ENCODE results near the gene ATP5F1D. TPM values are rescaled to one million over a fixed set of nuclear protein-coding genes. Genes with fewer than 3 reads are reported as not detected.

ATP5F1D gene
- total and polyA plus RNA-seq, 2 experiments from 2014 or later = 139 to 396 TPM

DNA sequence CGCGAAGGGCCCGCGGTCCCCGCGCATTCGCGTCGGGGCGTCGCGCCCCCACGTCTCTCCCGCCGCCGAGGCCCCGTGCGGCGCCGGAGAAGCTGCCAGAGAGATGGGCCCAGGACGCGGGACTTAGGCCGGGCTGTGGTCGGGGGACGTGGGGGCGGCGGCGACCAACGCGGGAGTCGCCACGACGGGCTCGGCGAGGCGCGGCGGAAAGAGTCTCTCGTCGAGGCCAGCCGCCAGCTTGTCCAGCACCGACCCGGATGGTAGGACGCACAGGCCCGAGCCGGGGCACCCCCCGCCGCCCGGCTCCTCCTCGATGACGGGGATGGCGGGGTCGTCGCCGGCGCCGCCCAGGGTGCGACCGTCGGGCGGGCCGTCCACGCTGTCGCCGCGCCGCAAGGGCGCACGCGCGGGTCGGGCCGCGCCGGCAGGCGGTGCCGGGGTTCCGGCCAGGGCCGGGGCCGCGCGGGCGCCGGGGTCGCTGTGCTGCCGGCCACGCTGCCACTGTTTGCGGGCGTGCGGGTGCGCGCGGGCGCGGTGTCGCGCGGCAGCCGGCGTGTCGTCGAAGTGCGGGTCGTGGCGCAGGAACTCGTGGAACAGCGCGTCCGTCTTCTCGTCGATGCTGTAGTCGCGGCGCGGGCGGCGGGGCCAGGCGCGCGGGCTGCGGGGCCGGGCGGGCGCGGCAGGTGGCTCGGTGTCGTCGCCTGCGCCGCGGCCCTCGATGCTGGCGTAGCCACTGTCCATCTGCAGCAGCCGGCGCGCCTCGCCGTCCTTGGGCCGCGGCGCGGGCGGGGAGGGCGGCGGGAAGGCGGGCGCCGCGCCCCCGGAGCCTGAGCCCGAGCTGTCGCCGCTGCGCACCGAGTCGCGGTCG is 12.3 kb upstream of the ATP5F1D start:
- DNase-seq (ENCODE audit: low spot score) (no peak), ATAC-seq (no peak)
- no peaks in the 10 kb centered on the region for H3K79me2 ChIP-seq (replicated peaks; ENCODE audit: insufficient read depth)
- no peaks in the 10 kb centered on the region for H3K36me3 ChIP-seq (ENCODE audit: insufficient read depth)
- no peak overlapping the region for H3K4me2 ChIP-seq
- peaks cover 8% of the 10 kb centered on the region for H3K36me3 Mint-ChIP-seq (ENCODE audit: low read depth)
- H3K27me3 Mint-ChIP-seq (ENCODE audit: insufficient read depth, low read depth, poor library complexity) = peaks cover 5% of the 10 kb centered on the region
- H3K27ac Mint-ChIP-seq = no peak overlapping the region
- H3K27me3 ChIP-seq (ENCODE audit: insufficient read depth) = no peaks in the 10 kb centered on the region
- H3F3A ChIP-seq (replicated peaks; ENCODE audit: low read depth) = 0 out of 2 replicates have a peak, but pooled peaks cover 21% of the 10 kb centered on the region
- H2AFZ ChIP-seq = no peak overlapping the region
- no peaks in the 10 kb centered on the region for H3K4me1 ChIP-seq (ENCODE audit: insufficient read depth)
- H3K4me3 ChIP-seq = no peak overlapping the region
- H3K27ac ChIP-seq (ENCODE audit: low read depth) = no peak overlapping the region
- no peak overlapping the region for H3K4me3 Mint-ChIP-seq
- H3K4me1 Mint-ChIP-seq = no peaks in the 10 kb centered on the region
- no peaks in the 10 kb centered on the region for H3K9me2 ChIP-seq (ENCODE audit: insufficient read depth)
- H4K20me1 ChIP-seq (replicated peaks; ENCODE audit: insufficient read depth) = peaks cover 4% of the 10 kb centered on the region
- TF ChIP-seq, protein P1, sequence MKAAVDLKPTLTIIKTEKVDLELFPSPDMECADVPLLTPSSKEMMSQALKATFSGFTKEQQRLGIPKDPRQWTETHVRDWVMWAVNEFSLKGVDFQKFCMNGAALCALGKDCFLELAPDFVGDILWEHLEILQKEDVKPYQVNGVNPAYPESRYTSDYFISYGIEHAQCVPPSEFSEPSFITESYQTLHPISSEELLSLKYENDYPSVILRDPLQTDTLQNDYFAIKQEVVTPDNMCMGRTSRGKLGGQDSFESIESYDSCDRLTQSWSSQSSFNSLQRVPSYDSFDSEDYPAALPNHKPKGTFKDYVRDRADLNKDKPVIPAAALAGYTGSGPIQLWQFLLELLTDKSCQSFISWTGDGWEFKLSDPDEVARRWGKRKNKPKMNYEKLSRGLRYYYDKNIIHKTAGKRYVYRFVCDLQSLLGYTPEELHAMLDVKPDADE (IDR thresholded peaks at IDR 0.05) = no peak
- TF ChIP-seq EZH2phosphoT487 (IDR thresholded peaks at IDR 0.05; ENCODE audit: unreplicated experiment) = no peak
- no peak for TF ChIP-seq POLR2AphosphoS5 (IDR thresholded peaks at IDR 0.05; ENCODE audit: low read depth)
- no peak for TF ChIP-seq ZNF331 (CRISPR knock-in tag; IDR thresholded peaks at IDR 0.05; ENCODE audit: low read depth)
- TF ChIP-seq, protein P2, sequence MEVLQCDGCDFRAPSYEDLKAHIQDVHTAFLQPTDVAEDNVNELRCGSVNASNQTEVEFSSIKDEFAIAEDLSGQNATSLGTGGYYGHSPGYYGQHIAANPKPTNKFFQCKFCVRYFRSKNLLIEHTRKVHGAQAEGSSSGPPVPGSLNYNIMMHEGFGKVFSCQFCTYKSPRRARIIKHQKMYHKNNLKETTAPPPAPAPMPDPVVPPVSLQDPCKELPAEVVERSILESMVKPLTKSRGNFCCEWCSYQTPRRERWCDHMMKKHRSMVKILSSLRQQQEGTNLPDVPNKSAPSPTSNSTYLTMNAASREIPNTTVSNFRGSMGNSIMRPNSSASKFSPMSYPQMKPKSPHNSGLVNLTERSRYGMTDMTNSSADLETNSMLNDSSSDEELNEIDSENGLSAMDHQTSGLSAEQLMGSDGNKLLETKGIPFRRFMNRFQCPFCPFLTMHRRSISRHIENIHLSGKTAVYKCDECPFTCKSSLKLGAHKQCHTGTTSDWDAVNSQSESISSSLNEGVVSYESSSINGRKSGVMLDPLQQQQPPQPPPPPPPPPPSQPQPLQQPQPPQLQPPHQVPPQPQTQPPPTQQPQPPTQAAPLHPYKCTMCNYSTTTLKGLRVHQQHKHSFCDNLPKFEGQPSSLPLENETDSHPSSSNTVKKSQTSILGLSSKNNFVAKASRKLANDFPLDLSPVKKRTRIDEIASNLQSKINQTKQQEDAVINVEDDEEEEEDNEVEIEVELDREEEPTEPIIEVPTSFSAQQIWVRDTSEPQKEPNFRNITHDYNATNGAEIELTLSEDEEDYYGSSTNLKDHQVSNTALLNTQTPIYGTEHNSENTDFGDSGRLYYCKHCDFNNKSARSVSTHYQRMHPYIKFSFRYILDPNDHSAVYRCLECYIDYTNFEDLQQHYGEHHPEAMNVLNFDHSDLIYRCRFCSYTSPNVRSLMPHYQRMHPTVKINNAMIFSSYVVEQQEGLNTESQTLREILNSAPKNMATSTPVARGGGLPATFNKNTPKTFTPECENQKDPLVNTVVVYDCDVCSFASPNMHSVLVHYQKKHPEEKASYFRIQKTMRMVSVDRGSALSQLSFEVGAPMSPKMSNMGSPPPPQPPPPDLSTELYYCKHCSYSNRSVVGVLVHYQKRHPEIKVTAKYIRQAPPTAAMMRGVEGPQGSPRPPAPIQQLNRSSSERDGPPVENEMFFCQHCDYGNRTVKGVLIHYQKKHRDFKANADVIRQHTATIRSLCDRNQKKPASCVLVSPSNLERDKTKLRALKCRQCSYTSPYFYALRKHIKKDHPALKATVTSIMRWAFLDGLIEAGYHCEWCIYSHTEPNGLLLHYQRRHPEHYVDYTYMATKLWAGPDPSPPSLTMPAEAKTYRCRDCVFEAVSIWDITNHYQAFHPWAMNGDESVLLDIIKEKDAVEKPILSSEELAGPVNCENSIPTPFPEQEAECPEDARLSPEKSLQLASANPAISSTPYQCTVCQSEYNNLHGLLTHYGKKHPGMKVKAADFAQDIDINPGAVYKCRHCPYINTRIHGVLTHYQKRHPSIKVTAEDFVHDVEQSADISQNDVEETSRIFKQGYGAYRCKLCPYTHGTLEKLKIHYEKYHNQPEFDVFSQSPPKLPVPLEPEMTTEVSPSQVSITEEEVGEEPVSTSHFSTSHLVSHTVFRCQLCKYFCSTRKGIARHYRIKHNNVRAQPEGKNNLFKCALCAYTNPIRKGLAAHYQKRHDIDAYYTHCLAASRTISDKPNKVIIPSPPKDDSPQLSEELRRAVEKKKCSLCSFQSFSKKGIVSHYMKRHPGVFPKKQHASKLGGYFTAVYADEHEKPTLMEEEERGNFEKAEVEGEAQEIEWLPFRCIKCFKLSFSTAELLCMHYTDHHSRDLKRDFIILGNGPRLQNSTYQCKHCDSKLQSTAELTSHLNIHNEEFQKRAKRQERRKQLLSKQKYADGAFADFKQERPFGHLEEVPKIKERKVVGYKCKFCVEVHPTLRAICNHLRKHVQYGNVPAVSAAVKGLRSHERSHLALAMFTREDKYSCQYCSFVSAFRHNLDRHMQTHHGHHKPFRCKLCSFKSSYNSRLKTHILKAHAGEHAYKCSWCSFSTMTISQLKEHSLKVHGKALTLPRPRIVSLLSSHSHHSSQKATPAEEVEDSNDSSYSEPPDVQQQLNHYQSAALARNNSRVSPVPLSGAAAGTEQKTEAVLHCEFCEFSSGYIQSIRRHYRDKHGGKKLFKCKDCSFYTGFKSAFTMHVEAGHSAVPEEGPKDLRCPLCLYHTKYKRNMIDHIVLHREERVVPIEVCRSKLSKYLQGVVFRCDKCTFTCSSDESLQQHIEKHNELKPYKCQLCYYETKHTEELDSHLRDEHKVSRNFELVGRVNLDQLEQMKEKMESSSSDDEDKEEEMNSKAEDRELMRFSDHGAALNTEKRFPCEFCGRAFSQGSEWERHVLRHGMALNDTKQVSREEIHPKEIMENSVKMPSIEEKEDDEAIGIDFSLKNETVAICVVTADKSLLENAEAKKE (CRISPR knock-in tag; IDR thresholded peaks at IDR 0.05) = no peak
- TF ChIP-seq, protein P3, sequence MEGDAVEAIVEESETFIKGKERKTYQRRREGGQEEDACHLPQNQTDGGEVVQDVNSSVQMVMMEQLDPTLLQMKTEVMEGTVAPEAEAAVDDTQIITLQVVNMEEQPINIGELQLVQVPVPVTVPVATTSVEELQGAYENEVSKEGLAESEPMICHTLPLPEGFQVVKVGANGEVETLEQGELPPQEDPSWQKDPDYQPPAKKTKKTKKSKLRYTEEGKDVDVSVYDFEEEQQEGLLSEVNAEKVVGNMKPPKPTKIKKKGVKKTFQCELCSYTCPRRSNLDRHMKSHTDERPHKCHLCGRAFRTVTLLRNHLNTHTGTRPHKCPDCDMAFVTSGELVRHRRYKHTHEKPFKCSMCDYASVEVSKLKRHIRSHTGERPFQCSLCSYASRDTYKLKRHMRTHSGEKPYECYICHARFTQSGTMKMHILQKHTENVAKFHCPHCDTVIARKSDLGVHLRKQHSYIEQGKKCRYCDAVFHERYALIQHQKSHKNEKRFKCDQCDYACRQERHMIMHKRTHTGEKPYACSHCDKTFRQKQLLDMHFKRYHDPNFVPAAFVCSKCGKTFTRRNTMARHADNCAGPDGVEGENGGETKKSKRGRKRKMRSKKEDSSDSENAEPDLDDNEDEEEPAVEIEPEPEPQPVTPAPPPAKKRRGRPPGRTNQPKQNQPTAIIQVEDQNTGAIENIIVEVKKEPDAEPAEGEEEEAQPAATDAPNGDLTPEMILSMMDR (conservative IDR thresholded peaks at IDR 0.05; ENCODE audit: low read depth in 2 of 2) = no peak
- no peak for TF ChIP-seq EZH2 (IDR thresholded peaks at IDR 0.05; ENCODE audit: low read depth, unreplicated experiment)
- no peak for TF ChIP-seq JUNB (IDR thresholded peaks at IDR 0.05; ENCODE audit: unreplicated experiment)
- no peak for TF ChIP-seq CREB1 (CRISPR knock-in tag; IDR thresholded peaks at IDR 0.05; ENCODE audit: low read depth)
- no peak for TF ChIP-seq ZNF114 (CRISPR knock-in tag; IDR thresholded peaks at IDR 0.05)
- no peak for TF ChIP-seq NANOG (IDR thresholded peaks at IDR 0.05; ENCODE audit: borderline replicate concordance)
- TF ChIP-seq, protein P4, sequence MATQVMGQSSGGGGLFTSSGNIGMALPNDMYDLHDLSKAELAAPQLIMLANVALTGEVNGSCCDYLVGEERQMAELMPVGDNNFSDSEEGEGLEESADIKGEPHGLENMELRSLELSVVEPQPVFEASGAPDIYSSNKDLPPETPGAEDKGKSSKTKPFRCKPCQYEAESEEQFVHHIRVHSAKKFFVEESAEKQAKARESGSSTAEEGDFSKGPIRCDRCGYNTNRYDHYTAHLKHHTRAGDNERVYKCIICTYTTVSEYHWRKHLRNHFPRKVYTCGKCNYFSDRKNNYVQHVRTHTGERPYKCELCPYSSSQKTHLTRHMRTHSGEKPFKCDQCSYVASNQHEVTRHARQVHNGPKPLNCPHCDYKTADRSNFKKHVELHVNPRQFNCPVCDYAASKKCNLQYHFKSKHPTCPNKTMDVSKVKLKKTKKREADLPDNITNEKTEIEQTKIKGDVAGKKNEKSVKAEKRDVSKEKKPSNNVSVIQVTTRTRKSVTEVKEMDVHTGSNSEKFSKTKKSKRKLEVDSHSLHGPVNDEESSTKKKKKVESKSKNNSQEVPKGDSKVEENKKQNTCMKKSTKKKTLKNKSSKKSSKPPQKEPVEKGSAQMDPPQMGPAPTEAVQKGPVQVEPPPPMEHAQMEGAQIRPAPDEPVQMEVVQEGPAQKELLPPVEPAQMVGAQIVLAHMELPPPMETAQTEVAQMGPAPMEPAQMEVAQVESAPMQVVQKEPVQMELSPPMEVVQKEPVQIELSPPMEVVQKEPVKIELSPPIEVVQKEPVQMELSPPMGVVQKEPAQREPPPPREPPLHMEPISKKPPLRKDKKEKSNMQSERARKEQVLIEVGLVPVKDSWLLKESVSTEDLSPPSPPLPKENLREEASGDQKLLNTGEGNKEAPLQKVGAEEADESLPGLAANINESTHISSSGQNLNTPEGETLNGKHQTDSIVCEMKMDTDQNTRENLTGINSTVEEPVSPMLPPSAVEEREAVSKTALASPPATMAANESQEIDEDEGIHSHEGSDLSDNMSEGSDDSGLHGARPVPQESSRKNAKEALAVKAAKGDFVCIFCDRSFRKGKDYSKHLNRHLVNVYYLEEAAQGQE (IDR thresholded peaks at IDR 0.05; ENCODE audit: unreplicated experiment) = no peak
- TF ChIP-seq STAT1 (IDR thresholded peaks at IDR 0.05; ENCODE audit: unreplicated experiment) = no peak
- no peaks in the 10 kb centered on the region for H3K9me3 Mint-ChIP-seq

Measured in GM23338 (cell line).